Motor neuron (in vitro differentiated cells): ENCODE measurements around the gene EXOC8. TPM values are rescaled to one million over a fixed set of nuclear protein-coding genes. Genes with fewer than 3 reads are reported as not detected.
"Not testable (repeated sequence)": the region's sequence is repeated elsewhere in the genome, so short reads cannot be mapped to it uniquely, and the experiment has no call there.

Experiments
- ATAC-seq, 8 experiments: fragments of 200-7000 bp; cut with Tn5 transposase; replicated peaks in 6 of 8; 2 replicates each; pipeline ENCODE4 v1.8.0; 2021; ENCODE audit warnings: mild to moderate bottlenecking in 8 of 8, moderate library complexity in 8 of 8
- H3K27ac ChIP-seq, 2 donors: fragments of 250-450 bp; sonication (Bioruptor Pico); 2 replicates each; pipeline ENCODE4 v1.9.0; 2021; ENCODE audit warnings: antibody characterized with exemption in 2 of 2, mild to moderate bottlenecking in 2 of 2, moderate library complexity in 1 of 2
- H3K4me1 ChIP-seq, 2 donors: fragments of 250-450 bp; sonication (Bioruptor Pico); replicated peaks in 1 of 2; 2 replicates each; pipeline ENCODE4 v1.6.1; 2021; ENCODE audit warnings: antibody characterized with exemption in 2 of 2, mild to moderate bottlenecking in 2 of 2, moderate library complexity in 1 of 2
- H3K4me3 ChIP-seq, 5 donors: fragments of 250-450 bp; sonication (Bioruptor Pico); 2 replicates each; pipeline ENCODE4 v1.9.0; 2021; ENCODE audit warnings: antibody characterized with exemption in 5 of 5, mild to moderate bottlenecking in 5 of 5, moderate library complexity in 4 of 5
- WGBS, 10 experiments: fragments of 450-650 bp; shearing (Covaris generic); methylation state at CpG; one replicate each; pipeline ENCODE4 v1.0.0; 2022; 5-methylcytosine and 5-hydroxymethylcytosine counted together
- in situ Hi-C, 9 experiments: fragments of 400-800 bp; cut with MboI; loops; one replicate each; pipeline ENCODE4 v1.15.0; 2021; ENCODE audit warnings: low sequenced_read_pairs in 9 of 9, low pct_unique_long_range_greater_than_20kb in 2 of 9; ENCODE audit not compliant: unreplicated experiment in 9 of 9
- total RNA-seq, 8 experiments: library from RNA; unstranded; fragments of 300-600 nt; gene quantifications; 2 replicates each; pipeline versions ENCODE4 v1.2.3 to v1.2.4, GENCODE V29; 2022

EXOC8 gene
- total RNA-seq, 8 experiments from 2014 or later = 13.4 to 19.8 (median 15.7) TPM

- Histone ChIP-seq H3K27ac (no peak overlapping the region), H3K4me3 (no peak overlapping the region), H3K4me1 (no peaks in the 10 kb centered on the region)
- in situ Hi-C loops = loop anchor here in 6 of 9 experiments (10.0 to 25.0 kb wide), 4 partner anchors 221 to 1273 kb away; partner anchors contain the start of gene SIPA1L2 (in 1 of the 6)
- 80 to 100% (median 98%) methylated on average over 1 to 5 of the region's 5 CpGs for WGBS, 10 experiments
- ATAC-seq = no peak
These were observed 26.5 kb upstream of the EXOC8 start for GRCh38 chr1:231364192-231364591.

GRCh38 chr1:231363624-231364023 is 26.0 kb upstream of the EXOC8 start:
- Histone ChIP-seq H3K4me3 (no peak overlapping the region), H3K27ac (no peak overlapping the region), H3K4me1 (no peaks in the 10 kb centered on the region)
- in situ Hi-C loops = loop anchor here in 6 of 9 experiments (10.0 to 25.0 kb wide), 4 partner anchors 221 to 1274 kb away; partner anchors contain the start of gene SIPA1L2 (in 1 of the 6)
- WGBS, 10 experiments = 82 to 100% (median 100%) methylated on average over 1 of the region's 1 CpG; no CpG with 5 or more reads in 1 of the 10 experiments
- no peak for ATAC-seq

- in situ Hi-C loops = loop anchor here in 6 of 9 experiments (10.0 to 25.0 kb wide), 4 partner anchors 222 to 1275 kb away; partner anchors contain the start of gene SIPA1L2 (in 1 of the 6)
- WGBS, 10 experiments = 71 to 100% (median 100%) methylated on average over 1 of the region's 1 CpG; no CpG with 5 or more reads in 5 of the 10 experiments
- Histone ChIP-seq H3K4me3 (no peak overlapping the region), H3K27ac (no peak overlapping the region), H3K4me1 (no peaks in the 10 kb centered on the region)
- ATAC-seq = no peak
These were observed 24.7 kb upstream of the EXOC8 start for GRCh38 chr1:231362325-231362724.

GRCh38 chr1:231359113-231359512 is 21.5 kb upstream of the EXOC8 start:
- Histone ChIP-seq H3K4me1 (no peaks in the 10 kb centered on the region), H3K4me3 (no peak overlapping the region), H3K27ac (no peak overlapping the region)
- WGBS, 10 experiments = 55 to 100% (median 93%) methylated on average over 2 to 6 of the region's 6 CpGs; no CpG with 5 or more reads in 2 of the 10 experiments
- peak in 2 of 8 experiments; percentile 45 to 58 for ATAC-seq
- in situ Hi-C loops = loop anchor here (5.0 to 25.0 kb wide), 6 partner anchors 226 to 1278 kb away; partner anchors contain the start of gene SIPA1L2 (in 1 of the 9)

DNA sequence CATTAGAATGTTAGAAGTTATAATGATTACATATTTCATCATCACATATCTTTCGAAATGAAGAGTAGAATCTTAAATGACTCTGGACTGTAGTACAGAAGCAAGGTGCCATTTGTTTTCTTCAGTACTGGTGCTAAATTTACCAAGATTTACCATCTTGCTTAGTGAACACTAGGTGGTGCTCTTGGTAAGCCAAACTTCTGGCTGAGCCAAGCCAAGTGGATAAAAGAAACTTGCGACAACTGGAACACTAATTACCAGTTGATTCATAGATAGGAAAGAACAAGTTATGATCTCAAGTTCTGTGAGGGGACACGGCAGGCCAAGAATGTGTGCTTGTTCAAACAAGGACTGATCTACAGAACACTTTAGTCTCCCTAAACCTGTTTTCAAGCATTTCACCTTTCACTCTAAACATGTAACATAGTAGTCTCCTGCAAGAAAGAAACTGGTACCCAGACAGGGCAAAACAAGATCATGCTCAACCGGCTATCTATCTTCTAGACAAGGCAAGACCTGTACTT is 20.2 kb upstream of the EXOC8 start:
- no peak overlapping the region for H3K4me3 ChIP-seq
- ATAC-seq = peak; percentile 68 to 90 (median 76)
- no peaks in the 10 kb centered on the region for H3K4me1 ChIP-seq
- H3K27ac ChIP-seq = no peak overlapping the region
- 0 to 40% (median 21%) methylated on average over 1 to 4 of the region's 4 CpGs; no CpG with 5 or more reads in 1 of the 10 experiments for WGBS, 10 experiments
- in situ Hi-C loops = loop anchor here (5.0 to 25.0 kb wide), 6 partner anchors 227 to 1279 kb away; partner anchors contain the start of gene SIPA1L2 (in 1 of the 9)

DNA sequence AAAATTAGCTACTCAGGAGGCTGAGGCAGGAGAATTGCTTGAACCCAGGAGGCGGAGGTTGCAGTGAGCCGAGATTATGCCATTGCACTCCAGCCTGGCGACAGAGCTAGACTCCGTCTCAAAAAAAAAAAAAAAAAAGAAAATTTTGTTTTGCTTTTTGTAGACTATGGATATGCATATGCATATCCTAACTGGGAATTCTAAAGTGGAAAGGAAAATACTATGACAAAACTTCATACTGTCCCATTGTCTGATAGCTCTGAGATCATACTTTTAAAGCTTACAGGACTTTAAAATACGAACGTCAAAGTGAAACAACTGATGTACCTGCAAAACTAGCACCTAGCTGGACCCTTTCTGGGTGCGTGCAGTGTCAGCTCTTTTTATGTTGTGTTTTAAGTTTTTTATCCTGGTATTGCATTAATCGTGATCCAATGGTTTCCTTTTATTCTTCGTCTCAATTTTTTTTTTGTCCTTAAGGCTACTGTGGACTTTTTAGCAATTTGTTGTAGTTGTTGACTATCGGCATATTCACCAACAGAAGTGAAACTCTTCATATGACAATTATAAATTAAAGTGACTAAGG is 19.6 kb upstream of the EXOC8 start:
- no peak overlapping the region for H3K4me3 ChIP-seq
- no peak for ATAC-seq
- in situ Hi-C loops = loop anchor here (5.0 to 25.0 kb wide), 6 partner anchors 228 to 1280 kb away; partner anchors contain the start of gene SIPA1L2 (in 1 of the 9)
- no peak overlapping the region for H3K27ac ChIP-seq
- H3K4me1 ChIP-seq = no peaks in the 10 kb centered on the region
- WGBS, 10 experiments = 36 to 100% (median 72%) methylated on average over 2 to 10 of the region's 10 CpGs

- Histone ChIP-seq H3K4me3 (no peak overlapping the region), H3K27ac (no peak overlapping the region), H3K4me1 (no peaks in the 10 kb centered on the region)
- 61 to 100% (median 85%) methylated on average over 1 to 3 of the region's 3 CpGs; no CpG with 5 or more reads in 2 of the 10 experiments for WGBS, 10 experiments
- in situ Hi-C loops = loop anchor here (5.0 to 25.0 kb wide), 6 partner anchors 230 to 1282 kb away; partner anchors contain the start of gene SIPA1L2 (in 1 of the 9)
- no peak for ATAC-seq
These were observed 17.5 kb upstream of the EXOC8 start for GRCh38 chr1:231355171-231355570.

GRCh38 chr1:231354330-231355020 is 16.8 kb upstream of the EXOC8 start:
- ATAC-seq = no peak
- H3K4me3 ChIP-seq = no peak overlapping the region
- in situ Hi-C loops = loop anchor here (5.0 to 25.0 kb wide), 6 partner anchors 230 to 1283 kb away; partner anchors contain the start of gene SIPA1L2 (in 1 of the 9)
- 31 to 100% (median 87%) methylated on average over 1 to 5 of the region's 5 CpGs for WGBS, 10 experiments
- H3K4me1 ChIP-seq = no peaks in the 10 kb centered on the region
- H3K27ac ChIP-seq = no peak overlapping the region

DNA sequence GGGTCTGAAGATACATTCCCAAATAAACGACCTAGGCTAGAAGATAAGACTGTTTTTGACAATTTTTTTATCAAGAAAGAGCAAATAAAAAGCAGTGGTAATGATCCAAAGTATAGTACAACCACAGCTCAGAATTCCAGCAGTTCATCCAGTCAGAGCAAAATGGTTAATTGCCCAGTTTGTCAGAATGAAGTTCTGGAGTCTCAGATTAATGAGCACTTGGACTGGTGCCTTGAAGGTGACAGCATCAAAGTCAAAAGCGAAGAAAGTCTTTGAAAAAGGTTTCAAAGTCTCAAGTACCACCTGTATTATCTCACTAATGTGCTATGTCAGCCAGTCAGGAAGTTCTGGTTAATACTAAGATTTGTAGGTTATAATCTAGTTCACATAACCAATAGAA is 15.4 kb upstream of the EXOC8 start:
- WGBS, 10 experiments = 33 to 88% (median 83%) methylated on average over 1 to 2 of the region's 2 CpGs; no CpG with 5 or more reads in 4 of the 10 experiments
- H3K27ac ChIP-seq = no peak overlapping the region
- no peaks in the 10 kb centered on the region for H3K4me1 ChIP-seq
- in situ Hi-C loops = loop anchor here in 8 of 9 experiments (10.0 to 25.0 kb wide), 5 partner anchors 232 to 1284 kb away; partner anchors contain the start of gene SIPA1L2 (in 1 of the 8)
- ATAC-seq = no peak
- H3K4me3 ChIP-seq = no peak overlapping the region

GRCh38 chr1:231351816-231352215 is 14.2 kb upstream of the EXOC8 start:
- 78 to 100% (median 96%) methylated on average over 2 of the region's 2 CpGs for WGBS, 10 experiments
- in situ Hi-C loops = loop anchor here in 8 of 9 experiments (10.0 to 25.0 kb wide), 5 partner anchors 233 to 1285 kb away; partner anchors contain the start of gene SIPA1L2 (in 1 of the 8)
- Histone ChIP-seq H3K27ac (no peak overlapping the region), H3K4me1 (no peaks in the 10 kb centered on the region), H3K4me3 (no peak overlapping the region)
- ATAC-seq = no peak

DNA sequence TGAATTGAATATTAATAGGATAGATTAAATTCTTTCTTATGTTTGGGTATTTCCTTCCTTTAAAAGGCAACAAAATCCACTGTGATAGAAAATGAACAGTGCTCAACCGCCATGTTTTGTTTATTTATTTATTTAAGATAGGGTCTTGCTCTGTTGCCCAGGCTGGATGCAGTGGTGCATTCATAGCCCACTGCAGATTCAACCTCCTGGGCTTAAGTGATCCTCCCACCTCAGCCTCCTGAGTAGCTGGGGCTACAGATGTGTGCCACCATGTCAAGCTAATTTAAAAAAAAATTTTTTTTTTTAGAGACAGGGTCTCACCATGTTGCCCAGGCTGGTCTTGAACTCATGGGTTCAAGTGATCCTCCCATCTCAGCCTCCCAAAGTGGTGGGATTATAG is 11.2 kb upstream of the EXOC8 start:
- H3K27ac ChIP-seq, H3K4me1 ChIP-seq, in situ Hi-C loops, H3K4me3 ChIP-seq, ATAC-seq: not testable (repeated sequence)
- WGBS, 10 experiments = 92 to 100% (median 100%) methylated on average over 1 of the region's 1 CpG; no CpG with 5 or more reads in 4 of the 10 experiments

DNA sequence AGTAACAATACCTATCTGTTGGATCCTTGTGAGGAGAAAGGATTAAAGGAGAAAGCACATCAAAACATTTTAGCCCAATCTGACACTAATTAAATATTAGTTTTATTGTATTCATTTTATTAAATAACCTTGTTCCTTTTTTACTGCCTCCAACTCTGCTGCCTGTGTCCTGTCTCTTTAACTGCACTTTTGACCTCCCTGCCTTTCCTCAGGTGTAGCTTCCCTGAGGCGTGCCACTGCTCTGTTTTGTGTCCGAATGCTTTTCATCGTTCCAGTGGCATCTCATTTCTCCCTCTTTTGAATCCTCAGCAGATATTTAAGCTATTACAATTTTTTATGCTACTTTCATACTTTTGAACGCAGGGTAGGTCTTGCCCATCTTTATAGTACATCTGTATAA is 10.8 kb upstream of the EXOC8 start:
- H3K4me3 ChIP-seq = no peak overlapping the region
- in situ Hi-C loops = no loop called here
- ATAC-seq = no peak
- H3K4me1 ChIP-seq = no peaks in the 10 kb centered on the region
- H3K27ac ChIP-seq = no peak overlapping the region
- WGBS, 10 experiments = 91 to 100% (median 99%) methylated on average over 1 to 4 of the region's 4 CpGs

DNA sequence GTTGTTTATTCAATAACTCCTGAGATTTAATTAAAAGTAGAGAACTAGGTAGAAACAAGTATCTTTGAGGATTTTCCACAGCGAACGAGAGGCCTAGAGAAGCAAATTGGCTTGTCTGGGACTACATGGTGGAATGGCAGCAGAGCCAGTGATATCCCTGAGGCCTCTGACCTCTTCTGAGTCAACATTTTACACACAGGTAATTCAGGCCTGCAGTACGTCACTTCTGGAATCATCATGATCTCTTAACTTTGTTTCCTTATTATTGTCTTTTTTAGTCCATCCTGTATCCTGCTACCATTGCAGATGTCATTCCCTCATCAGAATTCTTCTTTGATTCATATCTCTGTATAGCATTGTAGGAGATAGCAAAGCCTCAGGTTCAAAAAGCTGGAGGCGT is 10.3 kb upstream of the EXOC8 start:
- ATAC-seq = no peak
- in situ Hi-C loops = no loop called here
- 80 to 100% (median 91%) methylated on average over 1 to 4 of the region's 4 CpGs for WGBS, 10 experiments

More for the DNA sequence above, 10.3 kb upstream of the EXOC8 start:
- H3K4me1 ChIP-seq = no peaks in the 10 kb centered on the region
- no peak overlapping the region for H3K27ac ChIP-seq
- no peak overlapping the region for H3K4me3 ChIP-seq
